ENCODE results near the gene ACTRT3. TPM values are rescaled to one million over a fixed set of nuclear protein-coding genes. Genes with fewer than 3 reads are reported as not detected.

The ACTRT3 gene
- total and polyA plus RNA-seq, 12 donors = 0.32 to 4.4 (median 1.7) TPM

DNA sequence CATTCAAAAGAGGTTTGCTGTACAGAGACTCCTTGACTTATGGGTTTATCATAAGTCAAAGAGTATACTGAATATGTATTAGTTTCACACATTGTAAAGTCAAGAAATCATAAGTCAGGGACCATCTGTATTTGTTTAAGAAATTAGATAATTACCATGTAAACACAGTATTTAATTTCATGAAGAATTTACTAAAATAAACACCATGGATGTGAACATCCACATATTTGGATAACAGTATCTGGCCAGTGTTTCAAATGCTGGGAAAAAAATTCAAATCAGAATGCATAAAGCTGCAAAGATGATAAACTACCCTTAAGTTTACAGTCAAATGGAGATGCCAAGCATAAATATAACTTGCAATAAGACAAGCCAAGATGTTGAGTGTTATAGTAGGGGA is 20.9 kb upstream of the ACTRT3 start:
- H3K9me3 ChIP-seq (replicated peaks in 1 of 3) = no peaks in the 10 kb centered on the region
- intact Hi-C loops (cut with DNase I) = no loop called here
- no peak overlapping the region for H3K27ac ChIP-seq
- no peak overlapping the region for H3K4me3 ChIP-seq
- H3K27me3 ChIP-seq = no peaks in the 10 kb centered on the region
- H3K36me3 ChIP-seq (replicated peaks in 1 of 2) = peaks cover 0 to 37% of the 10 kb centered on the region in 2 donors
- H3K4me1 ChIP-seq (replicated peaks in 1 of 2) = no peaks in the 10 kb centered on the region
- TF ChIP-seq POLR2A (IDR thresholded peaks at IDR 0.05) = no peak
- TF ChIP-seq, protein P1, sequence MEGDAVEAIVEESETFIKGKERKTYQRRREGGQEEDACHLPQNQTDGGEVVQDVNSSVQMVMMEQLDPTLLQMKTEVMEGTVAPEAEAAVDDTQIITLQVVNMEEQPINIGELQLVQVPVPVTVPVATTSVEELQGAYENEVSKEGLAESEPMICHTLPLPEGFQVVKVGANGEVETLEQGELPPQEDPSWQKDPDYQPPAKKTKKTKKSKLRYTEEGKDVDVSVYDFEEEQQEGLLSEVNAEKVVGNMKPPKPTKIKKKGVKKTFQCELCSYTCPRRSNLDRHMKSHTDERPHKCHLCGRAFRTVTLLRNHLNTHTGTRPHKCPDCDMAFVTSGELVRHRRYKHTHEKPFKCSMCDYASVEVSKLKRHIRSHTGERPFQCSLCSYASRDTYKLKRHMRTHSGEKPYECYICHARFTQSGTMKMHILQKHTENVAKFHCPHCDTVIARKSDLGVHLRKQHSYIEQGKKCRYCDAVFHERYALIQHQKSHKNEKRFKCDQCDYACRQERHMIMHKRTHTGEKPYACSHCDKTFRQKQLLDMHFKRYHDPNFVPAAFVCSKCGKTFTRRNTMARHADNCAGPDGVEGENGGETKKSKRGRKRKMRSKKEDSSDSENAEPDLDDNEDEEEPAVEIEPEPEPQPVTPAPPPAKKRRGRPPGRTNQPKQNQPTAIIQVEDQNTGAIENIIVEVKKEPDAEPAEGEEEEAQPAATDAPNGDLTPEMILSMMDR (IDR thresholded peaks at IDR 0.05) = no peak
- no peak for DNase-seq

DNA sequence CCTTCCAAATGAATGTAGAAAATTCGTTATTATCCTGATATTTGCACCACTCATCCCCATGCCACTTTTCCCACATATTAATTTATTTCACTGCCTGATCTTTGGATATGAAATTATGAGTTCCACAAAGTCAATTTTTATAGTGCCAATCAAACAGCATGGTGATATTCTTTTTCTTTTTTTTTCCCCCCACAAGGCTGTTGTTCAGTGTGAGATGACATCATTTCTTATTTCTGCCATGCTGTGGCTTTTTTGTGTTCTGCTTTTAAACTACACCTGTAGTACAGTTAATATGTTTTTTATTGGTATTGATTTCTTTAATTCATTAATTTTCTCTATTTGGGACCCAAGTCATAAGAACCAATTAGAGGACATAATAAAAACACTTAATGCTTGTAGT is 18.4 kb upstream of the ACTRT3 start:
- Histone ChIP-seq H3K27me3 (no peaks in the 10 kb centered on the region), H3K9me3 (replicated peaks in 1 of 3) (no peaks in the 10 kb centered on the region), H3K27ac (no peak overlapping the region), H3K4me3 (no peak overlapping the region), H3K36me3 (replicated peaks in 1 of 2) (peaks cover 0 to 54% of the 10 kb centered on the region in 2 donors), H3K4me1 (replicated peaks in 1 of 2) (no peaks in the 10 kb centered on the region)
- 80 to 93% (median 89%) methylated on average over 1 of the region's 1 CpG for WGBS, 4 donors
- TF ChIP-seq POLR2A (IDR thresholded peaks at IDR 0.05) = no peak
- TF ChIP-seq, protein P1 (IDR thresholded peaks at IDR 0.05) = no peak
- DNase-seq = no peak
- intact Hi-C loops (cut with DNase I) = loop anchor here in 1 of 2 donors (10.0 kb wide), 1 partner anchor 187 kb away; no protein-coding TSS in a partner anchor

DNA sequence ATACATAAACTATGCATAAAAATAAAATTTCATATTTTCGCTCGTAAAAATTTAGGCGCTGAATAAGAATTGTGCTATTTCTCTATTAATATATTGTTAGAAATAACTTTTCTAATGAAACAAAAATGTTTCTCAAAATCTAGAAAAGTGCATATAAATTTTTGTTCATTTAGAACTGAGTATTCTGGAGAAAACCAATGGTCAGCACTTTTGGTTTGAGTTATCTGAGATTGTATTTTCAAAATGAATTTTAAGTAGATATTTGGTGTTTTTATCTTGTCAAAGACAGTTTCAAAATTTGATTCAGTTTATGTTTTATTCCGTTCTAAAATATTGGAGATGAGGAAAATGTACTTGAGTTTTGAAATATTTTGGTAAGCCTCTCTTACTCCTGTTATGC is 17.8 kb upstream of the ACTRT3 start:
- WGBS, 4 donors = 93 to 98% (median 97%) methylated on average over 4 of the region's 4 CpGs
- peaks cover 0 to 59% of the 10 kb centered on the region in 2 donors for H3K36me3 ChIP-seq (replicated peaks in 1 of 2)
- H3K27ac ChIP-seq = no peak overlapping the region
- TF ChIP-seq, protein P1 (IDR thresholded peaks at IDR 0.05) = no peak
- TF ChIP-seq POLR2A (IDR thresholded peaks at IDR 0.05) = no peak
- H3K9me3 ChIP-seq (replicated peaks in 1 of 3) = no peaks in the 10 kb centered on the region
- DNase-seq = no peak
- intact Hi-C loops (cut with DNase I) = loop anchor here in 1 of 2 donors (10.0 kb wide), 1 partner anchor 188 kb away; no protein-coding TSS in a partner anchor
- H3K27me3 ChIP-seq = no peaks in the 10 kb centered on the region
- no peak overlapping the region for H3K4me3 ChIP-seq
- H3K4me1 ChIP-seq (replicated peaks in 1 of 2) = no peaks in the 10 kb centered on the region

DNA sequence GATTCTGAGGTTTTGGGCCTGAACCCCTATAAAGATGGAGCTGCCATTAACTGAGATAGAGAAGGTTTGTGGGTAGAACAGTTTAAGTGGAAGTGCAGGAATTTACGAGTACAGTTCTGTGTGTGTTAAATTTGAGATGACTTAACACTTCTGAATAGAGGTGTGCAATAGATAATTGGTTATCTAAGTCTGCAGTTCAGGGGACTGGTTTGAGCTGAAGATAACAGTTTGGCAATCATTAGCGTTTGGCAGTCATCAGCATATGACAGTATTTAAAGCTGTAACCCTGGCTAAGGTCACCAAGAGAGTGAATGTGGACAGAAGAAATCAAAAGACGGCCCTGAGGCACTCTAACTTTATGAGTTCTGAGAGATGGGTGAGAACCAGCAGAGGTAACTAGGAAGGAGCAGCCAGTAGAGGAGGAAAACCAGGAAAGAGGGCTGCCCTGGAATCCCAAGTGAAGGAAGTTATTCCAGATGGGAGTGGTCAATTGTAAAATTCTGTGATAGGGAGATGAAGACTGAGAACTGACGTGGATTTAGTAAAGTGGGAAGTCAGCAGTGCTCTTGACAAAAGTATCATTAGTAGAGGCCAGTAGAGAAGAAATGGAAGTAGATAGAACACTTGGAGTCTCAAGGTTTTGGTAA is 12.0 kb upstream of the ACTRT3 start:
- no peak overlapping the region for H3K27ac ChIP-seq
- H3K4me3 ChIP-seq = no peak overlapping the region
- H3K27me3 ChIP-seq = no peaks in the 10 kb centered on the region
- intact Hi-C loops (cut with DNase I) = loop anchor here in 1 of 2 donors (10.0 kb wide), 1 partner anchor 193 kb away; no protein-coding TSS in a partner anchor
- DNase-seq = no peak
- H3K9me3 ChIP-seq (replicated peaks in 1 of 3) = no peaks in the 10 kb centered on the region
- 74 to 83% (median 81%) methylated on average over 4 of the region's 4 CpGs for WGBS, 4 donors
- H3K36me3 ChIP-seq (replicated peaks in 1 of 2) = peaks cover 0 to 82% of the 10 kb centered on the region in 2 donors
- no peak for TF ChIP-seq POLR2A (IDR thresholded peaks at IDR 0.05)
- TF ChIP-seq, protein P1 (IDR thresholded peaks at IDR 0.05) = no peak
- peaks cover 0 to 6% of the 10 kb centered on the region in 2 donors for H3K4me1 ChIP-seq (replicated peaks in 1 of 2)
